T-helper 17 cell (primary cell): ENCODE results near the gene VGF. TPM values are rescaled to one million over a fixed set of nuclear protein-coding genes. Genes with fewer than 3 reads are reported as not detected.
"Not testable (repeated sequence)": the region's sequence is repeated elsewhere in the genome, so short reads cannot be mapped to it uniquely, and the experiment has no call there.

Experiments used
- ATAC-seq: fragments of 150-1000 bp; cut with Tn5 transposase; 2 replicates; pipeline ENCODE4 v1.10.0; 2021; ENCODE audit warnings: mild to moderate bottlenecking, moderate library complexity
- DNase-seq, 3 donors: peaks; one replicate each; pipeline versions ENCODE4 v3.0.0 to v3.0.0-alpha.2; 2020 to 2021
- H3K9me3 ChIP-seq: one replicate; pipeline ENCODE4 v1.7.0; 2013; ENCODE audit warnings: low read length, mild to moderate bottlenecking; ENCODE audit not compliant: control insufficient read depth, poor library complexity, severe bottlenecking
- H3K27ac Mint-ChIP-seq: one replicate; pipeline ENCODE4 v1.8.0; 2022; ENCODE audit warnings: mild to moderate bottlenecking, moderate library complexity, mixed read lengths
- H3K27me3 Mint-ChIP-seq: one replicate; pipeline ENCODE4 v1.8.0; 2022; ENCODE audit warnings: mixed read lengths
- H3K36me3 Mint-ChIP-seq: one replicate; pipeline ENCODE4 v1.8.0; 2022; ENCODE audit warnings: low read depth, mixed read lengths
- H3K4me1 Mint-ChIP-seq: one replicate; pipeline ENCODE4 v1.8.0; 2022; ENCODE audit warnings: mild to moderate bottlenecking, mixed read lengths
- H3K4me3 Mint-ChIP-seq: one replicate; pipeline ENCODE4 v1.8.0; 2022; ENCODE audit warnings: mild to moderate bottlenecking, moderate library complexity, mixed read lengths
- total RNA-seq, 4 donors: library from RNA in 2 of 4; stranded (reverse) in 2 of 4; gene quantifications; one replicate each; pipeline ENCODE4 v1.2.3 and lab custom pipeline; 2022 to 2026

VGF gene
- total RNA-seq, 2 donors from 2014 or later, result not detected

- ATAC-seq, result no peak
Measured at GRCh38 chr7:101200862-101201599, 35.7 kb upstream of the VGF start, which contains the start of gene MOGAT3. Gene MOGAT3, minus strand, starts transcription at chr7:101201036. Its CDS starts 182 bp downstream, at chr7:101200854.

GRCh38 chr7:101200504-101200861, 35.1 kb upstream of the VGF start:
- peaks cover 4% of the 10 kb centered on the region for H3K36me3 Mint-ChIP-seq
- DNase-seq, result no peak
- peaks cover 9% of the 10 kb centered on the region for H3K4me1 Mint-ChIP-seq
- no peak for ATAC-seq
- peaks cover 26% of the 10 kb centered on the region for H3K27me3 Mint-ChIP-seq
- no peak overlapping the region for H3K4me3 Mint-ChIP-seq
- H3K9me3 ChIP-seq, result no peaks in the 10 kb centered on the region
- H3K27ac Mint-ChIP-seq, result no peak overlapping the region

More at GRCh38 chr7:101200862-101201599, 35.7 kb upstream of the VGF start, which contains the start of gene MOGAT3:
- H3K36me3 Mint-ChIP-seq, result peaks cover 4% of the 10 kb centered on the region
- DNase-seq, result no peak
- H3K27me3 Mint-ChIP-seq, result peaks cover 26% of the 10 kb centered on the region
- peak within 1 kb of the TSS; percentile 36 for H3K4me3 Mint-ChIP-seq
- peaks cover 9% of the 10 kb centered on the region for H3K4me1 Mint-ChIP-seq
- H3K27ac Mint-ChIP-seq, result no peak within 1 kb of the TSS
- no peaks in the 10 kb centered on the region for H3K9me3 ChIP-seq

GRCh38 chr7:101199522-101199921, 34.2 kb upstream of the VGF start:
- H3K4me3 Mint-ChIP-seq, H3K9me3 ChIP-seq, DNase-seq, ATAC-seq, H3K36me3 Mint-ChIP-seq, H3K4me1 Mint-ChIP-seq, H3K27ac Mint-ChIP-seq: not testable (repeated sequence)
- peaks cover 26% of the 10 kb centered on the region for H3K27me3 Mint-ChIP-seq

GRCh38 chr7:101198476-101198875, 33.1 kb upstream of the VGF start:
- no peak for ATAC-seq
- H3K4me1 Mint-ChIP-seq, result peaks cover 6% of the 10 kb centered on the region
- H3K4me3 Mint-ChIP-seq, result no peak overlapping the region
- peaks cover 2% of the 10 kb centered on the region for H3K36me3 Mint-ChIP-seq
- no peak for DNase-seq
- H3K27ac Mint-ChIP-seq, result no peak overlapping the region
- peaks cover 26% of the 10 kb centered on the region for H3K27me3 Mint-ChIP-seq
- H3K9me3 ChIP-seq, result no peaks in the 10 kb centered on the region

- peaks cover 2% of the 10 kb centered on the region for H3K36me3 Mint-ChIP-seq
- no peak overlapping the region for H3K27ac Mint-ChIP-seq
- ATAC-seq, result no peak
- peaks cover 6% of the 10 kb centered on the region for H3K4me1 Mint-ChIP-seq
- H3K27me3 Mint-ChIP-seq, result peaks cover 24% of the 10 kb centered on the region
- no peak for DNase-seq
- no peaks in the 10 kb centered on the region for H3K9me3 ChIP-seq
- no peak overlapping the region for H3K4me3 Mint-ChIP-seq
Measured at GRCh38 chr7:101197991-101198390, 32.6 kb upstream of the VGF start.

GRCh38 chr7:101195884-101196283, 30.5 kb upstream of the VGF start:
- Mint-ChIP-seq H3K4me3 (no peak overlapping the region), H3K36me3 (peaks cover 2% of the 10 kb centered on the region), H3K4me1 (peaks cover under 1% of the 10 kb centered on the region), H3K27ac (no peak overlapping the region), H3K27me3 (peaks cover 10% of the 10 kb centered on the region)
- no peaks in the 10 kb centered on the region for H3K9me3 ChIP-seq
- ATAC-seq, result no peak
- no peak for DNase-seq

- H3K27ac Mint-ChIP-seq, result no peak overlapping the region
- no peak for ATAC-seq
- H3K4me3 Mint-ChIP-seq, result no peak overlapping the region
- peaks cover 2% of the 10 kb centered on the region for H3K4me1 Mint-ChIP-seq
- no peaks in the 10 kb centered on the region for H3K9me3 ChIP-seq
- DNase-seq, result no peak
- H3K36me3 Mint-ChIP-seq, result peaks cover 2% of the 10 kb centered on the region
- peaks cover 22% of the 10 kb centered on the region for H3K27me3 Mint-ChIP-seq
Measured at GRCh38 chr7:101189109-101189508, 23.7 kb upstream of the VGF start.

- Mint-ChIP-seq H3K36me3 (peaks cover 3% of the 10 kb centered on the region), H3K4me1 (peaks cover 2% of the 10 kb centered on the region), H3K27ac (no peak overlapping the region), H3K4me3 (no peak overlapping the region), H3K27me3 (peaks cover 31% of the 10 kb centered on the region)
- DNase-seq, result no peak
- H3K9me3 ChIP-seq, result no peaks in the 10 kb centered on the region
- ATAC-seq, result no peak
Measured at GRCh38 chr7:101186844-101187428, 21.6 kb upstream of the VGF start.

GRCh38 chr7:101186194-101186593, 20.8 kb upstream of the VGF start:
- no peaks in the 10 kb centered on the region for H3K9me3 ChIP-seq
- Mint-ChIP-seq H3K4me1 (peaks cover 2% of the 10 kb centered on the region), H3K27ac (no peak overlapping the region), H3K4me3 (no peak overlapping the region), H3K27me3 (peaks cover 34% of the 10 kb centered on the region), H3K36me3 (peaks cover 4% of the 10 kb centered on the region)
- DNase-seq, result no peak
- no peak for ATAC-seq

GRCh38 chr7:101185258-101185839, 20.0 kb upstream of the VGF start:
- Mint-ChIP-seq H3K27me3 (peaks cover 42% of the 10 kb centered on the region), H3K4me3 (no peak overlapping the region), H3K27ac (no peak overlapping the region), H3K36me3 (peaks cover 8% of the 10 kb centered on the region), H3K4me1 (peaks cover 2% of the 10 kb centered on the region)
- H3K9me3 ChIP-seq, result no peaks in the 10 kb centered on the region
- no peak for ATAC-seq
- no peak for DNase-seq

GRCh38 chr7:101180130-101180755, 14.9 kb upstream of the VGF start, which contains the start of gene NAT16:
Gene NAT16, minus strand, starts transcription at chr7:101180293. Its CDS starts 5,486 bp downstream, at chr7:101174807.
- H3K4me1 Mint-ChIP-seq, result peaks cover 4% of the 10 kb centered on the region
- H3K27ac Mint-ChIP-seq, result no peak within 1 kb of the TSS
- peaks cover 10% of the 10 kb centered on the region for H3K36me3 Mint-ChIP-seq
- H3K4me3 Mint-ChIP-seq, result peak within 1 kb of the TSS; percentile 77
- ATAC-seq (no peak), DNase-seq (no peak)
- H3K9me3 ChIP-seq, result no peaks in the 10 kb centered on the region
- H3K27me3 Mint-ChIP-seq, result peaks cover 66% of the 10 kb centered on the region

GRCh38 chr7:101179713-101180112, 14.3 kb upstream of the VGF start:
- no peaks in the 10 kb centered on the region for H3K9me3 ChIP-seq
- H3K27me3 Mint-ChIP-seq, result peaks cover 65% of the 10 kb centered on the region
- H3K4me3 Mint-ChIP-seq, result peak overlapping the region; percentile 77
- ATAC-seq (no peak), DNase-seq (no peak)
- H3K4me1 Mint-ChIP-seq, result peaks cover 6% of the 10 kb centered on the region
- H3K27ac Mint-ChIP-seq, result no peak overlapping the region
- H3K36me3 Mint-ChIP-seq, result peaks cover 9% of the 10 kb centered on the region

GRCh38 chr7:101179117-101179516, 13.7 kb upstream of the VGF start:
- H3K36me3 Mint-ChIP-seq, result peaks cover 9% of the 10 kb centered on the region
- DNase-seq (no peak), ATAC-seq (no peak)
- peaks cover 66% of the 10 kb centered on the region for H3K27me3 Mint-ChIP-seq
- peaks cover 10% of the 10 kb centered on the region for H3K4me1 Mint-ChIP-seq
- H3K4me3 Mint-ChIP-seq, result peak overlapping the region; percentile 77
- H3K27ac Mint-ChIP-seq, result no peak overlapping the region
- H3K9me3 ChIP-seq, result no peaks in the 10 kb centered on the region
